ENCODE results near the gene ABCC3. TPM values are rescaled to one million over a fixed set of nuclear protein-coding genes. Genes with fewer than 3 reads are reported as not detected.

Gene ABCC3
- total RNA-seq, 4 donors from 2014 or later: 1.5 to 19.2 (median 7.3) TPM

DNA sequence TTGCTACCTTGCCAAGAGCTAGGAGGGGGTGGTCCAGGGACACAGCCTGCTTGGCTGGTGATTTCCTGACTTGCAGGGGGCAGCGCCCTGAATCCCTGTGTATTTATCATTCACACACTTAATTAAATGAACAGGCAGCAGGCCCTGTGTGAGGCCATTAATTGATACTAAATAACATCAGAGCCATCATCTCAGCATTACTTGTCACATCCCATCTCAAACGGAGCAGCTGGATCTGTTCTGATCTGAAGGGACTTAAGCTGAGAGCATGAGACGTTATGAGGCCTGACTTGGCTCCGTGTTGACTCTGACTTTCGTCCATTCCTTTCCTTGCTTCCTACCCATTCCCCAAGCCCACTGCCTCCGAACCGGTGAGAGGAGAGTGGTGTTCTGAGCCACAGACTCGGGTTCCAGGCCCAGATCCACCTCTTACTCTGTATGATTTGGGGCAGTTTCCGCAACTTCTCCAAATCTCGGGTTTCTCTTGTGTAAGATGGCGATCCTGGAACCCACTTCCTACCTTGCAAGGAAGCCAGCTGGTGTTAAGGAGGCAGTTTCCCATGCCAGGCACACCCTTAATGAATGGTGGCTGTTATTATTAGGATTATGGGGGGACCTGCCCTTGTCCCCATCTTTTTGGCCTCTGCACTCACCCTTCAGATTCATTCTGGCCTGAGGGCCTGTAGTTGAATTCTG, 40.4 kb upstream of the ABCC3 start:
- Histone ChIP-seq H3K36me3 (no peaks in the 10 kb centered on the region), H3K9me3 (no peaks in the 10 kb centered on the region), H3K4me1 (peaks cover 0 to 19% (median 2%) of the 10 kb centered on the region in 4 donors), H3K27me3 (no peaks in the 10 kb centered on the region), H3K27ac (no peak overlapping the region), H3K4me3 (no peak overlapping the region)
- WGBS, 2 donors: 77 to 84% methylated on average over 11 of the region's 11 CpGs
- TF ChIP-seq POLR2A (IDR thresholded peaks at IDR 0.05) (no peak), EP300 (IDR thresholded peaks at IDR 0.05) (no peak)
- TF ChIP-seq, protein P1, sequence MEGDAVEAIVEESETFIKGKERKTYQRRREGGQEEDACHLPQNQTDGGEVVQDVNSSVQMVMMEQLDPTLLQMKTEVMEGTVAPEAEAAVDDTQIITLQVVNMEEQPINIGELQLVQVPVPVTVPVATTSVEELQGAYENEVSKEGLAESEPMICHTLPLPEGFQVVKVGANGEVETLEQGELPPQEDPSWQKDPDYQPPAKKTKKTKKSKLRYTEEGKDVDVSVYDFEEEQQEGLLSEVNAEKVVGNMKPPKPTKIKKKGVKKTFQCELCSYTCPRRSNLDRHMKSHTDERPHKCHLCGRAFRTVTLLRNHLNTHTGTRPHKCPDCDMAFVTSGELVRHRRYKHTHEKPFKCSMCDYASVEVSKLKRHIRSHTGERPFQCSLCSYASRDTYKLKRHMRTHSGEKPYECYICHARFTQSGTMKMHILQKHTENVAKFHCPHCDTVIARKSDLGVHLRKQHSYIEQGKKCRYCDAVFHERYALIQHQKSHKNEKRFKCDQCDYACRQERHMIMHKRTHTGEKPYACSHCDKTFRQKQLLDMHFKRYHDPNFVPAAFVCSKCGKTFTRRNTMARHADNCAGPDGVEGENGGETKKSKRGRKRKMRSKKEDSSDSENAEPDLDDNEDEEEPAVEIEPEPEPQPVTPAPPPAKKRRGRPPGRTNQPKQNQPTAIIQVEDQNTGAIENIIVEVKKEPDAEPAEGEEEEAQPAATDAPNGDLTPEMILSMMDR (IDR thresholded peaks at IDR 0.05): no peak
- no peak for DNase-seq (ENCODE audit: low spot score in 2 of 2)

DNA sequence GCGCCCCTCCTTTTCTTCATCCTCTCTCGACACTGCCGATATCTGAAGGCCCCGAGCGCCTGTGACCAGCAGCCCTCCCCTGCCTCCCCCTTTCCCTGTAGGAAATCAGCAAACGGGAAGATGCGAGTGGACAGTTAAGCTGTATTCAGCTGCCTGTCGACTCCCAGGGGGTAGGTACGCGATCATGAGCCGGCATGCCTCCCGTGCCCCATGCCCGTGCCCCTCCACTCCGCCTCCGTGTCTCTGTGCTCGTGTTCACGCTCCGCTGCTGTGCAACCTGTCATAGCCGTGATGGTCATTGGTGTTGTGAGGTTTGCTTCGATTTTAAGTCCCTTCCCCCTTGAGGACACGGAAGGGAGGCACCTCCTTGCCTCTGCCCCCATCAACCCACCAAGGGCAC, 39.8 kb upstream of the ABCC3 start:
- TF ChIP-seq POLR2A (IDR thresholded peaks at IDR 0.05) (no peak), EP300 (IDR thresholded peaks at IDR 0.05) (no peak)
- TF ChIP-seq, protein P1 (IDR thresholded peaks at IDR 0.05): no peak
- WGBS, 2 donors: 82 to 84% methylated on average over 21 of the region's 21 CpGs
- no peaks in the 10 kb centered on the region for H3K9me3 ChIP-seq
- no peaks in the 10 kb centered on the region for H3K27me3 ChIP-seq
- no peak for DNase-seq (ENCODE audit: low spot score in 2 of 2)
- H3K4me1 ChIP-seq: peaks cover 0 to 12% (median 0%) of the 10 kb centered on the region in 4 donors
- no peak overlapping the region for H3K27ac ChIP-seq
- no peak overlapping the region for H3K4me3 ChIP-seq
- no peaks in the 10 kb centered on the region for H3K36me3 ChIP-seq

DNA sequence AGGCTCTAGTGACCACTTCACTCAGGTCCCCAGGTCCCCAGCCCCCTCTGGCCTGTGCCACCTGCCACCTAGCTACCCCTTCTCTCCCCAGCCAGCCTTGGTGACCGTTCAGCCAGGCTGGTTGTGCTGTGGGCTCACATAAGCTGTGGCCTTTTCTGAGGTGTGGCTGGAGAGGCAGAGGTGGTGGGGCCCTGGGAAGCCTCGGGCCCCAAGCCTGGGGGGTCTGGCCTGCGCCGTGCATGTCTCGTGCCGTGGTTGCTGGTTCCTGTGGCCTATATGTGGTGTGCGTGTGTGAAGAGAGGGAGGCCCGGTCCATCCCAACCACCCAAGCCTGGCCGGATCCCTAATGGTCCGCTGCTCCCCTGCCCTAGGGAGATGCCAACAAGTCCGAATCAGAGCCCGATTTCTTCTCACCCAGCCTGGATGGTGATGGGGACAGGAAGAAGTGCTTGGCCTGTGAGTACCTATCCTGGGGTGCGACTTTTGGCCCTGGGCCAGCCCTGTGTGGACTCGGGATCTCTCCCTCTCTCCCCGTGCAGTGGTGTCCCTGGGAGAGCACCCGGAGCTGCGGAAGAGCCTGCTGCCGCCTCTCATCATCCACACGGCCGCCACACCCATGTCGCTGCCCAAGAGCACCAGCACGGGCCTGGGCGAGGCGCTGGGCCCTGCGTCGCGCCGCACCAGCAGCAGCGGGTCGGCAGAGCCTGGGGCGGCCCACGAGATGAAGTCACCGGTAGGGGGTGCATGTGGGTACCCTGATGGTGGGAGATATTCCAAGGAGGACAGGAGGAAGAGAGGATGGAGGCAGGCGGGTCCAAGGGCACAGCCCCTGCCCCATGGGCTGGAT, 38.3 kb upstream of the ABCC3 start:
- no peak for DNase-seq (ENCODE audit: low spot score in 2 of 2)
- H3K27me3 ChIP-seq: no peaks in the 10 kb centered on the region
- no peak overlapping the region for H3K27ac ChIP-seq
- H3K36me3 ChIP-seq: no peaks in the 10 kb centered on the region
- H3K9me3 ChIP-seq: no peaks in the 10 kb centered on the region
- no peaks in the 10 kb centered on the region for H3K4me1 ChIP-seq
- TF ChIP-seq EP300 (IDR thresholded peaks at IDR 0.05) (no peak), POLR2A (IDR thresholded peaks at IDR 0.05) (no peak)
- TF ChIP-seq, protein P1 (IDR thresholded peaks at IDR 0.05): no peak
- H3K4me3 ChIP-seq: no peak overlapping the region
- 75% methylated on average over 23 to 29 of the region's 34 CpGs for WGBS, 2 donors

DNA sequence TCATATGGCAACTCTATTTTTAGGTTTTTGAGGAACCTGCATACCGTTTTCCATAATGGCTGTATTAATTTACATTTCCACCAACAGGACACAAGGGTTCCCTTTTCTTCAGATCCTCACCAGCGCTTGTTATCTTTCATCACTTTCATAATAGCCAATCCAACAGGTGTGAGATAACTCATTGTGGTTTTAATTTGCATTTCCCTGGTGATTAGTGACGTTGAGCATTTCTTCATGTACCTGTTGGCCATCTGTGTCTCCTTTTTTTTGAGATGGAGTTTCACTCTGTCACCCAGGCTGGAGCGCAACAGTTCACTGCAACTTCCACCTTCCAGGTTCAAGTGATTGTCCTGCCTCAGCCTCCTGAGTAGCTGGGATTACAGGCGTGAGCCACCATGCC, 36.2 kb upstream of the ABCC3 start:
- no peak overlapping the region for H3K27ac ChIP-seq
- WGBS, 2 donors: 80 to 85% methylated on average over 5 of the region's 5 CpGs
- no peaks in the 10 kb centered on the region for H3K9me3 ChIP-seq
- no peaks in the 10 kb centered on the region for H3K4me1 ChIP-seq
- H3K36me3 ChIP-seq: no peaks in the 10 kb centered on the region
- no peaks in the 10 kb centered on the region for H3K27me3 ChIP-seq
- H3K4me3 ChIP-seq: no peak overlapping the region
- DNase-seq (ENCODE audit: low spot score in 2 of 2): no peak
- TF ChIP-seq, protein P1 (IDR thresholded peaks at IDR 0.05): no peak
- no peak for TF ChIP-seq EP300 (IDR thresholded peaks at IDR 0.05)
- no peak for TF ChIP-seq POLR2A (IDR thresholded peaks at IDR 0.05)

DNA sequence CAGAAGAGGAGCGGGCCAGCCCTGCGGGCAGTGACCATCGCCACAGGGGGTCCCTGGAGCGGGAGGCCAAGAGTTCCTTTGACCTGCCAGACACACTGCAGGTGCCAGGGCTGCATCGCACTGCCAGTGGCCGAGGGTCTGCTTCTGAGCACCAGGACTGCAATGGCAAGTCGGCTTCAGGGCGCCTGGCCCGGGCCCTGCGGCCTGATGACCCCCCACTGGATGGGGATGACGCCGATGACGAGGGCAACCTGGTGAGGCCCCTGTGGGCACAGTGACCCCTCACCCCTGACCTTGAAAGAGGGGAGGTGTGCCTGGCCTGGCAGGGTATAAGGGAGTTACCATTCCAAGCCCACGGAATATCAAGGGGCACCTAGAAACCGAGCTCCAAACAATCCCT, 35.1 kb upstream of the ABCC3 start:
- Histone ChIP-seq H3K27me3 (no peaks in the 10 kb centered on the region), H3K4me3 (no peak overlapping the region), H3K27ac (no peak overlapping the region), H3K4me1 (peaks cover 0 to 6% (median under 1%) of the 10 kb centered on the region in 4 donors), H3K9me3 (no peaks in the 10 kb centered on the region), H3K36me3 (no peaks in the 10 kb centered on the region)
- no peak for DNase-seq (ENCODE audit: low spot score in 2 of 2)
- WGBS, 2 donors: 84 to 94% methylated on average over 8 to 12 of the region's 15 CpGs
- TF ChIP-seq, protein P1 (IDR thresholded peaks at IDR 0.05): no peak
- TF ChIP-seq POLR2A (IDR thresholded peaks at IDR 0.05): no peak
- no peak for TF ChIP-seq EP300 (IDR thresholded peaks at IDR 0.05)
